SK-N-MC (cell line): ENCODE results near the gene USP40.
"Not testable (repeated sequence)": the region's sequence is repeated elsewhere in the genome, so short reads cannot be mapped to it uniquely, and the experiment has no call there.

Source experiments
- EZH2 ChIP-seq: fragments of 200-600 bp; sonication (generic); IDR thresholded peaks from one replicate; pipeline ENCODE4 v1.6.1; 2017; ENCODE audit warnings: antibody characterized with exemption
- POLR2AphosphoS5 ChIP-seq: IDR thresholded peaks from 2 replicates; pipeline ENCODE4 v1.6.1; 2012; ENCODE audit warnings: mild to moderate bottlenecking, low read depth, low read length, borderline replicate concordance

DNA sequence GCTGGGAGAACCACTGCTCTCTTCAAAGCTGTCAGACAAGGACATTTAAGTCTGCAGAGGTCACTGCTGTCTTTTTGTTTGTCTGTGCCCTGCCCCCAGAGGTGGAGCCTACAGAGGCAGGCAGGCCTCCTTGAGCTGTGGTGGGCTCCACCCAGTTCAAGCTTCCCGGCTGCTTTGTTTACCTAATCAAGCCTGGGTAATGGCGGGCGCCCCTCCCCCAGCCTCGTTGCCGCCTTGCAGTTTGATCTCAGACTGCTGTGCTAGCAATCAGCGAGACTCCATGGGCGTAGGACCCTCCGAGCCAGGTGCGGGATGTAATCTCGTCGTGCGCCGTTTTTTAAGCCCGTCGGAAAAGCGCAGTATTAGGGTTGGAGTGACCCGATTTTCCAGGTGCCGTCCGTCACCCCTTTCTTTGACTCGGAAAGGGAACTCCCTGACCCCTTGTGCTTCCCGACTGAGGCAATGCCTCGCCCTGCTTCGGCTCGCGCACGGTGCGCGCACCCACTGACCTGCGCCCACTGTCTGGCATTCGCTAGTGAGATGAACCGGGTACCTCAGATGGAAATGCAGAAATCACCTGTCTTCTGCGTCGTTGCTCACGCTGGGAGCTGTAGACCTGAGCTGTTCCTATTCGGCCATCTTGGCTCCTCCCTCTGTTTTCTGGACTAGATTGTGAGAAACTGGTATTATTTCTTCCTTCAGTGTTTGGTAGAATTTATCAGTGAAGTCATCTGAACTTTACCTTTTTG, 16.8 kb upstream of the USP40 start:
- not testable (repeated sequence) for TF ChIP-seq EZH2, POLR2AphosphoS5
